Measurements from ENCODE around the gene MAN2A1.

MAN2A1 gene

GRCh38 chr5:109900911-109901627, 211.3 kb downstream of the MAN2A1 start:
- DNase-seq (ENCODE audit: low read depth), result no peak
- H3K4me3 ChIP-seq (ENCODE audit: control insufficient read depth, low read depth, low read length), result no peak overlapping the region
- no peak for TF ChIP-seq CTCF (conservative IDR thresholded peaks at IDR 0.05; ENCODE audit: control insufficient read depth, insufficient read depth, low read depth, low read length)

- no peak for TF ChIP-seq CTCF (conservative IDR thresholded peaks at IDR 0.05; ENCODE audit: control insufficient read depth, insufficient read depth, low read depth, low read length)
- no peak for DNase-seq (ENCODE audit: low read depth)
- no peak overlapping the region for H3K4me3 ChIP-seq (ENCODE audit: control insufficient read depth, low read depth, low read length)
These were observed 211.9 kb downstream of the MAN2A1 start for GRCh38 chr5:109901628-109901981.

- no peak for TF ChIP-seq CTCF (conservative IDR thresholded peaks at IDR 0.05; ENCODE audit: control insufficient read depth, insufficient read depth, low read depth, low read length)
These were observed 213.3 kb downstream of the MAN2A1 start for GRCh38 chr5:109903061-109903460.

DNA sequence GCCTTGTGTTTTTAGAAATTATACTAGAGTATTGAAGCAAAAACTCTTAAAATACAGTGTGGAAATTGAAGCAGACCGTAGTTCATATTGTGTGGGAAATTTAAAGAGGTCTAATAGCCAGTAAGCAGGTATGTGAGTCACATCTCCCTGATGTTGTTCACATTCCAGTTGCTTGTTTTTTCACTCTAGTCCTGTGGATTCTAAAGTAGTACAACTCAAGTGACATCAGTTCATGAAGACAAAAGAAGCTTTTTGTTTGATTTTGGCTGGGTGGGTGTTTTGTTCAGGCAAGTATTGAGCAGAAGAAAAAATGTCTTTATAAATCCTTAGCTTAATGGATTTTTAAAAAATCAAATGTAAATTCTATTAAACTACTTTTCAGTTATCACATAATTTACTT, 216.2 kb downstream of the MAN2A1 start:
- no peak overlapping the region for H3K4me3 ChIP-seq (ENCODE audit: control insufficient read depth, low read depth, low read length)
- no peak for DNase-seq (ENCODE audit: low read depth)
- no peak for TF ChIP-seq CTCF (conservative IDR thresholded peaks at IDR 0.05; ENCODE audit: control insufficient read depth, insufficient read depth, low read depth, low read length)

More at GRCh38 chr5:109903061-109903460, 213.3 kb downstream of the MAN2A1 start:
- DNase-seq (ENCODE audit: low read depth), result no peak
- H3K4me3 ChIP-seq (ENCODE audit: control insufficient read depth, low read depth, low read length), result no peak overlapping the region

- no peak overlapping the region for H3K4me3 ChIP-seq (ENCODE audit: control insufficient read depth, low read depth, low read length)
- no peak for TF ChIP-seq CTCF (conservative IDR thresholded peaks at IDR 0.05; ENCODE audit: control insufficient read depth, insufficient read depth, low read depth, low read length)
- DNase-seq (ENCODE audit: low read depth), result peak; percentile 62
These were observed 217.5 kb downstream of the MAN2A1 start for GRCh38 chr5:109907189-109907588.

- DNase-seq (ENCODE audit: low read depth), result peak; percentile 92
- TF ChIP-seq CTCF (conservative IDR thresholded peaks at IDR 0.05; ENCODE audit: control insufficient read depth, insufficient read depth, low read depth, low read length), result no peak
- H3K4me3 ChIP-seq (ENCODE audit: control insufficient read depth, low read depth, low read length), result no peak overlapping the region
These were observed 218.0 kb downstream of the MAN2A1 start for GRCh38 chr5:109907731-109908130.

- no peak for DNase-seq (ENCODE audit: low read depth)
- H3K4me3 ChIP-seq (ENCODE audit: control insufficient read depth, low read depth, low read length), result no peak overlapping the region
- no peak for TF ChIP-seq CTCF (conservative IDR thresholded peaks at IDR 0.05; ENCODE audit: control insufficient read depth, insufficient read depth, low read depth, low read length)
These were observed 218.6 kb downstream of the MAN2A1 start for GRCh38 chr5:109908366-109908765.
